ENCODE data around the gene C1orf216.

- no peak for TF ChIP-seq CTCF (IDR thresholded peaks at IDR 0.05; ENCODE audit: insufficient read depth, low read length, poor library complexity, severe bottlenecking)
- TF ChIP-seq EZH2phosphoT487 (conservative IDR thresholded peaks at IDR 0.05; ENCODE audit: low read length), result no peak
Observed at GRCh38 chr1:35675773-35676172, 42.9 kb downstream of the C1orf216 start.

All from SU-DHL-6 (cell line).